Measurements from ENCODE around the gene LIPC. TPM values are rescaled to one million over a fixed set of nuclear protein-coding genes. Genes with fewer than 3 reads are reported as not detected.

The LIPC gene
- total and polyA plus RNA-seq, 7 donors = 0.01 TPM; not detected in 6

- DNase-seq = no peak
- ATAC-seq = no peak
- TF ChIP-seq, protein P1, sequence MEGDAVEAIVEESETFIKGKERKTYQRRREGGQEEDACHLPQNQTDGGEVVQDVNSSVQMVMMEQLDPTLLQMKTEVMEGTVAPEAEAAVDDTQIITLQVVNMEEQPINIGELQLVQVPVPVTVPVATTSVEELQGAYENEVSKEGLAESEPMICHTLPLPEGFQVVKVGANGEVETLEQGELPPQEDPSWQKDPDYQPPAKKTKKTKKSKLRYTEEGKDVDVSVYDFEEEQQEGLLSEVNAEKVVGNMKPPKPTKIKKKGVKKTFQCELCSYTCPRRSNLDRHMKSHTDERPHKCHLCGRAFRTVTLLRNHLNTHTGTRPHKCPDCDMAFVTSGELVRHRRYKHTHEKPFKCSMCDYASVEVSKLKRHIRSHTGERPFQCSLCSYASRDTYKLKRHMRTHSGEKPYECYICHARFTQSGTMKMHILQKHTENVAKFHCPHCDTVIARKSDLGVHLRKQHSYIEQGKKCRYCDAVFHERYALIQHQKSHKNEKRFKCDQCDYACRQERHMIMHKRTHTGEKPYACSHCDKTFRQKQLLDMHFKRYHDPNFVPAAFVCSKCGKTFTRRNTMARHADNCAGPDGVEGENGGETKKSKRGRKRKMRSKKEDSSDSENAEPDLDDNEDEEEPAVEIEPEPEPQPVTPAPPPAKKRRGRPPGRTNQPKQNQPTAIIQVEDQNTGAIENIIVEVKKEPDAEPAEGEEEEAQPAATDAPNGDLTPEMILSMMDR (IDR thresholded peaks at IDR 0.05) = no peak
- H3K4me1 ChIP-seq = no peaks in the 10 kb centered on the region
- WGBS, 3 donors = 93 to 96% (median 94%) methylated on average over 3 of the region's 3 CpGs
- no peak overlapping the region for H3K4me3 ChIP-seq
- no peaks in the 10 kb centered on the region for H3K36me3 ChIP-seq (ENCODE audit: insufficient read depth in 1 of 2, low read depth in 1 of 2)
- H3K27ac ChIP-seq = no peak overlapping the region
- intact Hi-C loops (cut with DNase I) = no loop called here
- H3K27me3 ChIP-seq (ENCODE audit: insufficient read depth in 3 of 3, low read length in 2 of 3) = no peaks in the 10 kb centered on the region
- peaks cover 2% of the 10 kb centered on the region for H3K9me3 ChIP-seq
Observed at GRCh38 chr15:58415636-58416035, 16.2 kb upstream of the LIPC start.

- intact Hi-C loops (cut with DNase I) = no loop called here
- Histone ChIP-seq H3K4me3 (no peak overlapping the region), H3K9me3 (peaks cover 2% of the 10 kb centered on the region), H3K27ac (no peak overlapping the region), H3K4me1 (no peaks in the 10 kb centered on the region), H3K36me3 (ENCODE audit: insufficient read depth in 1 of 2, low read depth in 1 of 2) (no peaks in the 10 kb centered on the region), H3K27me3 (ENCODE audit: insufficient read depth in 3 of 3, low read length in 2 of 3) (no peaks in the 10 kb centered on the region)
- 75 to 95% (median 86%) methylated on average over 5 of the region's 5 CpGs for WGBS, 3 donors
- no peak for ATAC-seq
- DNase-seq = no peak
- TF ChIP-seq, protein P1 (IDR thresholded peaks at IDR 0.05) = no peak
Observed at GRCh38 chr15:58416963-58417362, 14.8 kb upstream of the LIPC start.

GRCh38 chr15:58418135-58418534, 13.7 kb upstream of the LIPC start:
- Histone ChIP-seq H3K4me1 (no peaks in the 10 kb centered on the region), H3K4me3 (no peak overlapping the region), H3K27ac (no peak overlapping the region), H3K36me3 (ENCODE audit: insufficient read depth in 1 of 2, low read depth in 1 of 2) (no peaks in the 10 kb centered on the region), H3K27me3 (ENCODE audit: insufficient read depth in 3 of 3, low read length in 2 of 3) (no peaks in the 10 kb centered on the region), H3K9me3 (peaks cover 2% of the 10 kb centered on the region)
- intact Hi-C loops (cut with DNase I) = no loop called here
- 87 to 96% (median 92%) methylated on average over 1 of the region's 1 CpG for WGBS, 3 donors
- TF ChIP-seq, protein P1 (IDR thresholded peaks at IDR 0.05) = no peak
- DNase-seq (no peak), ATAC-seq (no peak)

DNA sequence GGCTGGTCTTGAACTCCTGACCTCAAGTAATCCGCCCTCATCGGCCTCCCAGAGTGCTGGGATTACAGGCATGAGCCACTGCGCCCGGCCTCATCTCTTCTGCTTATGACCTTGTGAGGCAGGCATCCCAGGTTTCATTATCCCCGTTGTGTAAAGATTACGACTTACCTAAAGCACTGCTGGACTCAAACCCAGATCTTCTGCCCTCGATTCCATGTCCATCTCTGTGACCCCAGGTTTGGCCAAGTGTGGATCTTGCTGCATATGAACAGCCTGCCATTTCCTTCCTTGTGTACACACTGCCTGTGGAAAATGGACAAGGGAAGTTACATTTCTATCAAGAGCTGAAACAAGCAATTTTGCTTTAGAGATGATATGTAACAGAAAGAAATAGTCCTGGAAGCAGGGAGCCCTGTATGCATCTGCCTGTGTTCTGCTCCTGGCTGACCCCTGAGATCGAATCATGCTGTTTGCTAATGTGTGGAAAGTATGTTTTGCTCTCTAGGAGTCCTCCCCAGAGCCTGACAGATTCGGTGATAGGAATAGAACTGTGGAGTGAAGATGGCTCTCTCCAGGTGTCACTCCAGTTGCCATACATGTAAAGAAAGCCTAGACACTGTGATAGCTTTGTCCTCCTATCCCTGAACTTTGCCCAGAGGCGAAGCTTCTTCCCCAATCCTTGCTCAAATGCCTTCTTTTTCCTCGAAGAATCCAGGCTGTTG, 11.8 kb upstream of the LIPC start:
- no peak overlapping the region for H3K27ac ChIP-seq
- H3K4me1 ChIP-seq = no peaks in the 10 kb centered on the region
- peaks cover 2% of the 10 kb centered on the region for H3K9me3 ChIP-seq
- H3K4me3 ChIP-seq = no peak overlapping the region
- intact Hi-C loops (cut with DNase I) = no loop called here
- no peaks in the 10 kb centered on the region for H3K27me3 ChIP-seq (ENCODE audit: insufficient read depth in 3 of 3, low read length in 2 of 3)
- 85 to 90% (median 87%) methylated on average over 11 of the region's 11 CpGs for WGBS, 3 donors
- TF ChIP-seq, protein P1 (IDR thresholded peaks at IDR 0.05) = no peak
- no peaks in the 10 kb centered on the region for H3K36me3 ChIP-seq (ENCODE audit: insufficient read depth in 1 of 2, low read depth in 1 of 2)
- DNase-seq (no peak), ATAC-seq (no peak)

DNA sequence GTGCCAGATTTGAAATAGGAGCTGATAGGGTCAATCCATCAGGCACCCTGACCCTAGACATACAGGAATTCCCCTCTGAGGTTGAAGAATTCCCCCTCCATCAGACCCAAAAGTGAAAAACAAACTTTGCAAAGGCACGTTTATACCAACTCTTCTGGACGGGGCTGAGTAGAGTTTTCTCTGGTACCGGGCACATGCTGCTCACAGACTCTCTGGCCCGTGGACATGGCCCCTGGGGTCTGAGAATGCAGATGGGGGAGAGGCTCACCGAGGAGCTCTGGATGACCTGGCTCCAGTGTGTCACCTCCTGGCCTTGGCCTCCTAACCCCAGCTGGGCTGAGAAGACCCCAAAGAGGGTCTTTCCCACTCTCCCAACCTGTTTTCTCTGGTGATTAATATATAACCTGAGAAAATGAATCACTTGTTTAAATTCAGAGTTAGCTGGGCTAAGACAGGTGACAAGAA, 11.2 kb upstream of the LIPC start:
- H3K4me3 ChIP-seq = no peak overlapping the region
- H3K36me3 ChIP-seq (ENCODE audit: insufficient read depth in 1 of 2, low read depth in 1 of 2) = no peaks in the 10 kb centered on the region
- no peak overlapping the region for H3K27ac ChIP-seq
- ATAC-seq (no peak), DNase-seq (no peak)
- TF ChIP-seq, protein P1 (IDR thresholded peaks at IDR 0.05) = no peak
- H3K27me3 ChIP-seq (ENCODE audit: insufficient read depth in 3 of 3, low read length in 2 of 3) = no peaks in the 10 kb centered on the region
- H3K9me3 ChIP-seq = peaks cover 2% of the 10 kb centered on the region
- no peaks in the 10 kb centered on the region for H3K4me1 ChIP-seq
- intact Hi-C loops (cut with DNase I) = no loop called here
- 63 to 64% (median 63%) methylated on average over 5 of the region's 5 CpGs for WGBS, 3 donors
